SH-SY5Y (cell line): ENCODE data around the gene PTPRO.

Experiments used
- GATA2 ChIP-seq: IDR thresholded peaks from 2 replicates; pipeline ENCODE4 v1.6.1; 2011; ENCODE audit warnings: mild to moderate bottlenecking, low read depth, low read length
- GATA3 ChIP-seq: IDR thresholded peaks from 2 replicates; pipeline ENCODE4 v1.6.1; 2011; ENCODE audit warnings: low read depth, mild to moderate bottlenecking, low read length, moderate library complexity

- no peak for TF ChIP-seq GATA2
- no peak for TF ChIP-seq GATA3
These were observed 1.2 kb downstream of the PTPRO start for GRCh38 chr12:15323480-15323879.
